GM12878 (cell line): ENCODE measurements around the gene RERE. TPM values are rescaled to one million over a fixed set of nuclear protein-coding genes. Genes with fewer than 3 reads are reported as not detected.

Experiments used
- ATAC-seq: fragments of 200-7000 bp; cut with Tn5 transposase; 3 replicates; pipeline ENCODE4 v1.9.1; 2020; ENCODE audit warnings: mild to moderate bottlenecking, moderate library complexity
- BruUV-seq: library from RNA; stranded (reverse); fragments of 400-500 nt; replicated peaks from 2 replicates; lab custom pipeline; 2021; lab: Mats Ljungman, UMichigan
- CTCF ChIA-PET: fragments of 300-600 bp; sonication (Branson Sonifier 250); formaldehyde crosslinking; extraction: SDS; loops from one replicate; lab custom pipeline; 2021; ENCODE audit warnings: inconsistent platforms; lab: Yijun Ruan, JAX
- POLR2A ChIA-PET: fragments of 350-600 bp; formaldehyde crosslinking; extraction: SDS; loops from one replicate; lab custom pipeline; 2021; ENCODE audit warnings: inconsistent platforms; lab: Charles Lee
- RAD21 ChIA-PET: fragments of 300-600 bp; sonication (Branson Sonifier 250); formaldehyde crosslinking; loops from one replicate; lab custom pipeline; 2023; ENCODE audit warnings: antibody characterized with exemption; ENCODE audit not compliant: unreplicated experiment; lab: Charles Lee
- SMC1A ChIA-PET: fragments of 300-600 bp; sonication (Branson Sonifier 250); formaldehyde crosslinking; loops from one replicate; lab custom pipeline; 2023; ENCODE audit not compliant: unreplicated experiment, uncharacterized antibody; lab: Charles Lee
- DNase-seq: peaks from one replicate; pipeline ENCODE4 v3.0.0-alpha.2; 2011; ENCODE audit warnings: low read depth, low spot score
- FAIRE-seq: peaks from 3 replicates; lab custom pipeline; 2011; peaks lifted over from hg19 to GRCh38; lab: Jason Lieb, UNC
- H2AFZ ChIP-seq: 2 replicates; pipeline ENCODE4 v1.6.0; 2011; ENCODE audit warnings: low read depth, low read length, control low read depth; ENCODE audit not compliant: control insufficient read depth
- H3K27ac ChIP-seq: 2 replicates; pipeline ENCODE4 v1.5.1; 2011; ENCODE audit warnings: control low read depth; ENCODE audit not compliant: control insufficient read depth, insufficient read depth
- H3K27me3 ChIP-seq, 2 experiments: replicated peaks in 1 of 2; 2 replicates each; pipeline versions ENCODE4 v1.6.0 to v1.6.1; 2011; ENCODE audit warnings: low read length in 1 of 2; ENCODE audit not compliant: control insufficient read depth in 2 of 2, insufficient read depth in 2 of 2
- H3K36me3 ChIP-seq, 2 experiments: 2 replicates each; pipeline ENCODE4 v1.5.1; 2011; ENCODE audit warnings: low read length in 1 of 2; ENCODE audit not compliant: control insufficient read depth in 2 of 2, insufficient read depth in 2 of 2
- H3K4me1 ChIP-seq: 2 replicates; pipeline ENCODE4 v1.6.1; 2011; ENCODE audit warnings: mild to moderate bottlenecking, low read length, moderate library complexity, mixed read lengths; ENCODE audit not compliant: control insufficient read depth, insufficient read depth
- H3K4me2 ChIP-seq: 2 replicates; pipeline ENCODE4 v1.6.0; 2011; ENCODE audit warnings: control low read depth; ENCODE audit not compliant: control insufficient read depth, insufficient read depth
- H3K4me3 ChIP-seq: fragments of 200-600 bp; sonication (generic); 2 replicates; pipeline ENCODE4 v1.5.1; 2016
- H3K79me2 ChIP-seq: 2 replicates; pipeline ENCODE4 v1.6.0; 2011; ENCODE audit warnings: low read length; ENCODE audit not compliant: control insufficient read depth, insufficient read depth
- H3K9ac ChIP-seq: 2 replicates; pipeline ENCODE4 v1.8.0; 2011; ENCODE audit warnings: low read length, control low read depth, mixed read lengths; ENCODE audit not compliant: control insufficient read depth, insufficient read depth
- H3K9me3 ChIP-seq: replicated peaks from 3 replicates; pipeline ENCODE4 v1.5.1; 2011; ENCODE audit warnings: mild to moderate bottlenecking, low read length; ENCODE audit not compliant: control insufficient read depth, insufficient read depth
- H4K20me1 ChIP-seq: 2 replicates; pipeline ENCODE4 v1.6.0; 2011; ENCODE audit not compliant: control insufficient read depth, insufficient read depth
- CBFB ChIP-seq: IDR thresholded peaks from 2 replicates; pipeline ENCODE4 v1.6.1; 2016; ENCODE audit warnings: antibody characterized with exemption, low read depth
- DPF2 ChIP-seq: fragments of 450-650 bp; IDR thresholded peaks from 2 replicates; pipeline ENCODE4 v1.6.1; 2017; ENCODE audit warnings: mild to moderate bottlenecking
- EP300 ChIP-seq, 2 experiments: fragments of 150-350 bp in 1 of 2; IDR thresholded peaks; 2 replicates each; pipeline ENCODE4 v1.6.1; 2011 to 2012; ENCODE audit warnings: low read depth in 2 of 2, low read length in 2 of 2, borderline replicate concordance in 1 of 2, improper control_type of control experiment in 1 of 2, inconsistent platforms in 1 of 2; ENCODE audit not compliant: control insufficient read depth in 1 of 2
- GATAD2B ChIP-seq: fragments of 450-650 bp; conservative IDR thresholded peaks from 2 replicates; pipeline ENCODE4 v1.6.1; 2017; ENCODE audit warnings: low read depth, mild to moderate bottlenecking, moderate library complexity
- HDGF ChIP-seq: fragments of 450-650 bp; IDR thresholded peaks from 2 replicates; pipeline ENCODE4 v1.6.1; 2016; ENCODE audit warnings: antibody characterized with exemption
- IKZF1 ChIP-seq: fragments of 450-650 bp; conservative IDR thresholded peaks from 2 replicates; pipeline ENCODE4 v1.6.1; 2017; ENCODE audit warnings: antibody characterized with exemption, mild to moderate bottlenecking
- LARP7 ChIP-seq: fragments of 450-650 bp; IDR thresholded peaks from 2 replicates; pipeline ENCODE4 v1.6.1; 2017; ENCODE audit warnings: mild to moderate bottlenecking
- MEF2B ChIP-seq: fragments of 450-650 bp; IDR thresholded peaks from 2 replicates; pipeline ENCODE4 v1.6.1; 2018; ENCODE audit warnings: mild to moderate bottlenecking, moderate library complexity; ENCODE audit not compliant: partially characterized antibody, poor library complexity, severe bottlenecking
- MTA2 ChIP-seq: fragments of 450-650 bp; IDR thresholded peaks from 2 replicates; pipeline ENCODE4 v1.6.1; 2016; ENCODE audit warnings: low read depth, mild to moderate bottlenecking, moderate library complexity
- NBN ChIP-seq: fragments of 450-650 bp; IDR thresholded peaks from 2 replicates; pipeline ENCODE4 v1.6.1; 2016
- NFIC ChIP-seq: IDR thresholded peaks from 2 replicates; pipeline ENCODE4 v1.6.1; 2012; ENCODE audit warnings: low read depth, mild to moderate bottlenecking, inconsistent platforms, low read length, moderate library complexity
- RAD21 ChIP-seq: IDR thresholded peaks from 2 replicates; pipeline ENCODE4 v1.6.1; 2011; ENCODE audit warnings: mild to moderate bottlenecking, low read depth, low read length, moderate library complexity; ENCODE audit not compliant: insufficient read depth
- SIN3A ChIP-seq: IDR thresholded peaks from 2 replicates; pipeline ENCODE4 v1.6.1; 2012; ENCODE audit warnings: low read depth, low read length, improper control_type of control experiment
- SP1 ChIP-seq: IDR thresholded peaks from one replicate; pipeline ENCODE4 v1.6.1; 2011; ENCODE audit warnings: low read depth, low read length
- SUZ12 ChIP-seq: fragments of 200-600 bp; sonication (generic); IDR thresholded peaks from one replicate; pipeline ENCODE4 v1.6.1; 2018; ENCODE audit warnings: antibody characterized with exemption, mild to moderate bottlenecking; ENCODE audit not compliant: unreplicated experiment
- WGBS: methylation state at CpG from one replicate; pipeline ENCODE4 v1.1.6; 2016; ENCODE audit warnings: low lambda C conversion rate; ENCODE audit not compliant: insufficient replicate concordance, insufficient coverage; ENCODE audit errors: missing lambda C conversion rate; 5-methylcytosine and 5-hydroxymethylcytosine counted together
- in situ Hi-C: fragments of 300-500 bp; cut with MboI; formaldehyde crosslinking; loops from 9 replicates; pipeline ENCODE4 v1.14.3; 2018; ENCODE audit warnings: mixed read lengths
- intact Hi-C: fragments of 100-400 bp; cut with micrococcal nuclease; formaldehyde crosslinking; loops from one replicate; pipeline ENCODE4 v1.14.2; 2022; ENCODE audit not compliant: unreplicated experiment
- polyA plus RNA-seq, 11 experiments: library from polyadenylated mRNA; depleted of rRNA in 4 of 11; unstranded in 6 of 11; stranded (reverse) in 5 of 11; fragments of >200 nt; fragmentation: Nextera tagmentation in 4 of 11; fragmentation: Illumina TruSeq in 1 of 11; extraction: Ambion mirVana in 4 of 11; extraction: Trizol in 1 of 11; gene quantifications; 1 replicate in 1 of 11; 2 replicates in 10 of 11; pipeline versions ENCODE4 v1.2.1 to v1.2.3, GENCODE V29; 2011 to 2016; ENCODE audit warnings: inconsistent platforms in 2 of 11, missing spikeins in 2 of 11, low read depth in 1 of 11
- total RNA-seq, 4 experiments: library from RNA; depleted of rRNA in 3 of 4; stranded (reverse); fragments of >200 nt in 3 of 4; fragmentation: Illumina TruSeq in 1 of 4; extraction: Trizol in 1 of 4; gene quantifications; 2 replicates each; pipeline versions ENCODE4 v1.2.1 to v1.2.3, GENCODE V29; 2013 to 2021
- TF ChIP-seq, protein P1 (sequence below): IDR thresholded peaks from 2 replicates; pipeline ENCODE4 v1.6.1; 2011; ENCODE audit warnings: mild to moderate bottlenecking, low read depth, low read length, moderate library complexity; ENCODE audit not compliant: insufficient replicate concordance
- TF ChIP-seq, protein P2 (sequence below): fragments of 450-650 bp; IDR thresholded peaks from 2 replicates; pipeline ENCODE4 v1.6.1; 2016; ENCODE audit warnings: mild to moderate bottlenecking

RERE gene
- total and polyA plus RNA-seq, 10 of the 15 experiments (the other 5 are each of a cell fraction or from before 2014, with no cell fraction given) = 5.2 to 60.5 (median 20.2) TPM

DNA sequence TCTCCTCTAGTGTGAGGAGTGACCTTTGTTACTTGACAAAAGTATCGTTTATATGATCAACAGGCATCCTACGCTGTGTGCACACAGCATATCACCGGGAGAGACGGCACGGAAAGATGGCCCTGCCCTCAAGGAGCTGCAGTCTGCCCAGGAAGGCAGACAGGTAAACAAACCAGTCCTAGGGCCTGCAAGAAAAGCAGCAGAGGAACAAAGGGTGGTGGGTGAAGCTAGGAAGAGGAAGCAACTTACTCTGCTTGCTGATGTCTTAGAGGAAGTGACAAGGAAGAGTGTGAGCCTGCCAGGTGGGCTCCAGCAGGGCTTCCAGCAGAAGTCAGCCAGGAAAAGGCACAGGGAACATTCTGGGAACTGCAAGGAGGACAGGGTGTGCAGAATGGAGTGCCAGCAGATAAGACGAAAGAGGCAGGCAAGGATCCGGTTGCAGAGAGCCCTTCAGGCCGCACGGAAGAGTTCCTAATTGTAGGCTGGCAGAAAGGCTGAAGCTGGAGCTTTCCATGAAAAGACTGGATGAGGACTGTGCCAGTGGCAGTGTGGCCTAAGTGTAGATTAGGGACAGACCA, 392.8 kb downstream of the RERE start (continued):
- TF ChIP-seq HDGF (0 out of 2 replicates have a peak, but pooled peaks have one; percentile 64), SIN3A (no peak), IKZF1 (peak; percentile 41; the same call in 1 of the 2 replicates)

DNA sequence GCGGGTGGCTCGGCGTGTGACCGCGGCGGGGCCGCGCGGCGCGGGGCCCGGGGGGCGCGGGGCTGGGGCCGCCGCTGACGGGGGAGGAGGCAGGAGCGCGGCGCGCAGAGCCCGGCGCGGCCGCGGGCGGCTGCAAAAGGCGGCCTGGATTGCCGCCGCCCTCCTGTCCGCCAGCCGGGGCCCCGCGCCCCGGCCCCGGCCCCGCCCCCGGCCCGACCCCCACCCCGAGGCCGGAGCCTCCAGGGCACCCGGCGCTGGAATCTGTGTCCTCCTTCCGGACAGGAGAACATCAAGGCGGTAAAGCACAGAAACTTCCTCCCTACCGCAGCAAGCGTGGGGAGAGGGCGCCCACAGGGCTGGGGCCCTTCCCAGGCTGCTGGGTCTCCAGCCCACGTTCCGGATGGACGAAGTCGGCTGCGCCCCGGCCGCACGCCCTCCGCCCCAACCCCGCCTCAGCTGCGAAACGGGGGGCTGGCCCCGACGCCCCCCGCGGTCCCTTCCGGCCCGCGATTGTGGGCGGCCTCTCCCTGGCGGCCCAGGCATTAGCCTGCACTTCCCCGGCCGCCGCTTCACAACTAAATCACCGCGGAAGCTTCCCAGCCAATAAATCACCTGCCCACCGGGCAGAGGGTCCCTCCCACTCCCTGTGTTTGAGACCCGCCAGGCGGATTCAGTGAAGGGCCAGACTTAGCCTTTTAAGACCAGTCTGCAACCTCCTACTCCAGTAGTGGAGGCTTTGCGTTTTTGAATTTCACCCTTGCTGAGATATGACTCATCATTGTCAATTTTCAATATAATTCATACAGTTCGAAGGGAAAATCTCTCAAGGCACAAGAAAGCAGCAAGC, 393.5 kb downstream of the RERE start:
- H3K4me2 ChIP-seq = peak overlapping the region; percentile 97
- no peaks in the 10 kb centered on the region for H3K9me3 ChIP-seq
- BruUV-seq = no TSS peak
- H2AFZ ChIP-seq = peak overlapping the region; percentile 37
- DNase-seq (no peak), ATAC-seq (peak; percentile 54), FAIRE-seq (no peak)
- H3K4me1 ChIP-seq = peaks cover 39% of the 10 kb centered on the region
- SMC1A ChIA-PET = interaction anchor here (0.9 to 1.8 kb wide), 5 partner anchors 14 to 110 kb away, joined by 3 to 8 read pairs (median 5); no protein-coding TSS in a partner anchor
- RAD21 ChIA-PET = interaction anchor here (0.6 to 1.7 kb wide), 2 partner anchors 40 to 50 kb away, joined by 3 to 6 read pairs; no protein-coding TSS in a partner anchor
- intact Hi-C loops = loop anchor here (10.0 kb wide), 1 partner anchor 101 kb away; no protein-coding TSS in a partner anchor
- H3K9ac ChIP-seq = peak overlapping the region; percentile 88
- 0 out of 2 replicates have a peak, but pooled peaks cover 3% of the 10 kb centered on the region for H4K20me1 ChIP-seq
- H3K27me3 ChIP-seq = no peaks in the 10 kb centered on the region
- in situ Hi-C loops = no loop called here
- WGBS = 2% methylated on average over 15 of the region's 79 CpGs
- peak overlapping the region; percentile 79 for H3K4me3 ChIP-seq
- peaks cover 18% of the 10 kb centered on the region for H3K79me2 ChIP-seq
- peak overlapping the region; percentile 79 for H3K27ac ChIP-seq
- CTCF ChIA-PET = interaction anchor here (0.9 to 1.8 kb wide), 5 partner anchors 9 to 147 kb away, joined by 3 to 6 read pairs (median 4); no protein-coding TSS in a partner anchor
- H3K36me3 ChIP-seq = peaks cover 0 to 9% of the 10 kb centered on the region in 2 experiments; a peak in 2 of 4 replicates
- POLR2A ChIA-PET = interaction anchor here (1.0 kb wide), 1 partner anchor 15 kb away, joined by 4 read pairs; no protein-coding TSS in a partner anchor
- TF ChIP-seq SUZ12 = no peak
- TF ChIP-seq NFIC = peak; percentile 66; the same call in 1 of the 2 replicates
- TF ChIP-seq RAD21 = 0 out of 2 replicates have a peak, but pooled peaks have one; percentile 7
- 0 out of 4 replicates have a peak, but pooled peaks of 1 of the 2 experiments have one; percentile 40 for TF ChIP-seq EP300 (IDR thresholded peaks at IDR 0.05; ENCODE audit: borderline replicate concordance in 1 of 2, control insufficient read depth in 1 of 2, low read depth in 2 of 2, low read length in 2 of 2)
- TF ChIP-seq MEF2B = peak; percentile 26
- no peak for TF ChIP-seq CBFB
- peak; percentile 73 for TF ChIP-seq GATAD2B
- peak; percentile 13 for TF ChIP-seq SP1
- no peak for TF ChIP-seq MTA2
- TF ChIP-seq, protein P1, sequence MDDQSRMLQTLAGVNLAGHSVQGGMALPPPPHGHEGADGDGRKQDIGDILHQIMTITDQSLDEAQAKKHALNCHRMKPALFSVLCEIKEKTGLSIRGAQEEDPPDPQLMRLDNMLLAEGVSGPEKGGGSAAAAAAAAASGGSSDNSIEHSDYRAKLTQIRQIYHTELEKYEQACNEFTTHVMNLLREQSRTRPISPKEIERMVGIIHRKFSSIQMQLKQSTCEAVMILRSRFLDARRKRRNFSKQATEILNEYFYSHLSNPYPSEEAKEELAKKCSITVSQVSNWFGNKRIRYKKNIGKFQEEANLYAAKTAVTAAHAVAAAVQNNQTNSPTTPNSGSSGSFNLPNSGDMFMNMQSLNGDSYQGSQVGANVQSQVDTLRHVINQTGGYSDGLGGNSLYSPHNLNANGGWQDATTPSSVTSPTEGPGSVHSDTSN = peak; percentile 29
- TF ChIP-seq DPF2 = peak; percentile 53; the same call in 1 of the 2 replicates
- TF ChIP-seq, protein P2, sequence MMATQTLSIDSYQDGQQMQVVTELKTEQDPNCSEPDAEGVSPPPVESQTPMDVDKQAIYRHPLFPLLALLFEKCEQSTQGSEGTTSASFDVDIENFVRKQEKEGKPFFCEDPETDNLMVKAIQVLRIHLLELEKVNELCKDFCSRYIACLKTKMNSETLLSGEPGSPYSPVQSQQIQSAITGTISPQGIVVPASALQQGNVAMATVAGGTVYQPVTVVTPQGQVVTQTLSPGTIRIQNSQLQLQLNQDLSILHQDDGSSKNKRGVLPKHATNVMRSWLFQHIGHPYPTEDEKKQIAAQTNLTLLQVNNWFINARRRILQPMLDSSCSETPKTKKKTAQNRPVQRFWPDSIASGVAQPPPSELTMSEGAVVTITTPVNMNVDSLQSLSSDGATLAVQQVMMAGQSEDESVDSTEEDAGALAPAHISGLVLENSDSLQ = no peak; the same call in 1 of the 2 replicates
- TF ChIP-seq LARP7 = peak; percentile 21; the same call in 1 of the 2 replicates
- TF ChIP-seq NBN = 0 out of 2 replicates have a peak, but pooled peaks have one; percentile 49
